CD4-positive, alpha-beta T cell treated with Interleukin-17A for 4 hours (primary cell): ENCODE data around the gene WDR55.
"Not testable (repeated sequence)": the region's sequence is repeated elsewhere in the genome, so short reads cannot be mapped to it uniquely, and the experiment has no call there.

Experiments used
- DNase-seq: peaks from one replicate; pipeline ENCODE4 v3.0.0-alpha.2; 2020; ENCODE audit warnings: mixed read lengths

Gene WDR55

GRCh38 chr5:140658870-140659269 is 5.8 kb upstream of the WDR55 start:
- no peak for DNase-seq

DNA sequence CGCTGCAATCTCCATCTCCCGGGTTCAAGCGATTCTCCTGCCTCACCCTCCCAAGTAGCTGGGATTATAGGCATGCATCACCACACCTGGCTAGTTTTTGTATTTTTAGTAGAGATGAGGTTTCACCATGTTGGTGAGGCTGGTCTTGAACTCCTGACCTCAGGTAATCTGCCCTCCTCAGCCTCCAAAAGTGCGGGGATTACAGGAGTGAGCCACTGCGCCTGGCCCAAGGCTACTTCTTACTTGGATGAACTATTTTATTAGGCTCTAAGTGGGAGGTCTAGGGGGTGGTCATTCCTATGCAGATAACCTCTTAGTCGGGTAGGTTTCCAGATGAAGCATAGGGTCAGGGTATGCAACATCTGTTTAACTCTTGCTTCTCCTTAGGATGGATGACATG is 4.3 kb upstream of the WDR55 start:
- not testable (repeated sequence) for DNase-seq

DNA sequence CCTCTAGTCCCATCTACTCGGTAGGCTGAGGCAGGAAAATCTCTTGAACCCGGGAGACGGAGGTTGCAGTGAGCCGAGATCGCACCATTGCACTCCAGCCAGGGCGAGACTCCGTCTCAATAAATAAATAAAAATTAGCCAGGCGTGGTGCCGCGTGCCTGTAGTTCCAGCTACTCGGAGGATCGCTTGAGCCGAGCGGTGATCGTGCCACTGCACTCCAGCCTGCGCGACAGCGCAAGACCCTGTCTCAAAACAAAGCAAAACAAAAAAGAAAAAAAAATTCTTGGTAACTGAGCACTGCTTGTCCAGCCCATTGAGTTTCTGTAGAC is 710 bp upstream of the WDR55 start:
- DNase-seq = no peak

GRCh38 chr5:140671035-140671434 is 6.3 kb downstream of the WDR55 start:
- DNase-seq = not testable (repeated sequence)

DNA sequence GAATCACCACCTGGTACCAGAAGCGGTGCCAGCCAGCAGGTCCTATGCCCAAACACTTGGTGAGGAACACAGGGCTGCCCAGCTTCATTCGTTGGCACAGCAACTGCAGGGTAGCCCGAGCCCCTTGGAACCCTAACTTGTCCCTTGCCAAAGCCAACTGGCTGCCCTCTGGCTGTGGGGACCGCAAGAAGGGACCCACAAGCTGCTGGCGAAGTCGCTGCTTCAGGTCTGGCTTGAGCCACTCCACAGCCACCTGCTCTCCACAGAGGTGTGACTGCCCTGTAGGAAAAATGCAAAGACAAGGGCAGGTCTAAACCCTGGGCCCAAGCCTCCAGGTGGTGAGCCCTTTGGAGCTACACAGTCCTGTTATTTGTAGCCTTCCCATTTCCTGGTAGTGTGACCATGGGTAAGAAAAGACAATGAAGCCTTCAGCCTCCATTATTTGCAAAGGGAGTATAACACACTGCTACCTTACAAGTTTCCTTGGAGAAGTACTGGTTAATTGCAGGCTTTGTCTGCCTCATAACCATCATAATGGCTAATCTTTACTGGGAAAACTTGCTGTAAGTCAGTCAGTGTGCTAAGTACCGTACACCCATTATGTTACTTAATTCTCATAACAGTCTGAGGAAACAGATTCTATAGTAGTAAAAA is 6.9 kb downstream of the WDR55 start:
- DNase-seq = no peak

DNA sequence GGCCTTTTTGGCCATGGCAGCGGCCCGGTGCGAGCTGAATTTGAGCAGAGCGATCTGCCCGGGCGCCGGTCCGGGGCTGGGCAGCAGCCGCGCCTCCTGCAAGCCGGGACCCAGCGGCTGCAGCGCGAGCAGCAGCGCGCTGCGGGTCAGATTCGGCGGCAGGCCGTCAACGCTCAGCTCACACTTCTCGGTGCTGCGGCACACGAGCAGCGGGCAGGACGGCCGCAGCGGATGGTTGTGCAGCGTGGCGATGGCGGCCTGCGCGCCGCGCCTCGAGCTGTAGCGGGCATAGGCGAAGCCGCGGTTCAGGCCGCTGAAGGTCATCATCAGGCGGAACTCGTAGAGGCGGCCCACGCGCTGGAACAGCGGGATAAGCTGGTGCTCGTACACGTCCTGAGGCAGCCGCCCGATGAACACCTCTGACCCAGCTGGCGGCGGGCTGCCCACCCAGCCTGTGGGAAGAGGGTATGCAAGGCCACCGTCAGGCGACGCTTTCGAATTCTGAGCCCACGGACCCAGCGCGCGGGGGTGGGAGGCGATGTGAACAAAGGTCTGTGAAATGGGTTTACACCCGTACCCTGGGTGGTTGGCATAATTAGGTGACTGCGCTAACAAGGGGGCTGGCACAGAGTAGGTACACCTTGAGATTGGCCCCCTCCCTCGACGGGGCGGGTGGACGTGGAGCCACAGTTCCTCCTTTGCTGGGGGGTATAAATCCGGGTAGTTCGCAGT is 7.9 kb downstream of the WDR55 start:
- peak; percentile 37 for DNase-seq

GRCh38 chr5:140673187-140673976 is 8.7 kb downstream of the WDR55 start, which contains the start of gene DND1:
Gene DND1 (minus strand): TSS chr5:140673576. CDS start chr5:140673542, 34 bp downstream.
- DNase-seq = no peak

- DNase-seq = no peak
These were observed 9.5 kb downstream of the WDR55 start for GRCh38 chr5:140674211-140674610.

DNA sequence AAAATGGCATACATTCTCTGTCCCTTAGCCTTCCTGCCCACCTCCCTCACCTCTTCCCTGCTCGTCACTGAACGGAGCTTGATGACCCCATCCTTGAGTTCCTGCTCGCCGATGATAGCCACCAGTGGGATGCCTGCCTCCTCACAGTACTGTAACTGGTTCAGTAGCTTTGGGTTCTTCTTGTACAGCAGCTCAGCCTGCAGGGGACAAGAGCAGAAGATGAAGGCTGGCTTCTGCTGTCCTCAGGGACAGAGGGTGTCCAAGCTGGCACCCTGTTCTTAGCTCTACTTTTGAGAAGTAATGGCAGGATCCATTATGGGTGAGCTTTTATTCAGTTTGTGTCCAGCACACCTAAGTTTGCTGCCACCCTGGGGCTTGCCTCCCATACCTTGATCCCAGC is 9.9 kb downstream of the WDR55 start:
- DNase-seq = no peak

GRCh38 chr5:140677947-140678346 is 13.2 kb downstream of the WDR55 start:
- no peak for DNase-seq

GRCh38 chr5:140678993-140679392 is 14.3 kb downstream of the WDR55 start:
- no peak for DNase-seq

DNA sequence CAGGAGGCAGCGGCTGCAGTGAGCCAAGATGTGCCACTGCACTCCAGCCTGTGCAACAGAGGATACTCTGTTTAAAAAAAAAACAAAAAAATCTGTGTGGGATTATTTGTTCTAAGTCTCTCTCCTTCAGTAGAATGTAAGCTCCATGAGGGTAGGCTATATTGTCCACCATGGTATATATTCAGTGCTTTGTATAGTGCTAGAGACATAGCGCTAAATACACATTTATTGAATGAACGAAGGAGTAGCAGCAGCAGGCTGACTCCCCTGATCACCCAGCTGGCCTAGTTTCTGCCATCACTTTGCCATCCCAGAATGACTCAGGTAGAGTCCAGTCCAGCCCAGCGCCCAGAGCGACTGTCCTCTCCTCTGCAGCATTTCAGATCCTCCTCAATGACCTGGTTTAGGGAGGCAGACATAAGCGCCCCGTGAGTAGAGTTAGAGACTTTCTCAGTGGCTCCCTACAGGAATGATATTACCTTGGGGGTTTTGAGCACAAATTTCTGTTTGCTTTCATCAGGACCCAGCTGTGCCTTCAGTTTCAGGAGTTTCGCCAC is 25.8 kb downstream of the WDR55 start:
- DNase-seq = no peak

DNA sequence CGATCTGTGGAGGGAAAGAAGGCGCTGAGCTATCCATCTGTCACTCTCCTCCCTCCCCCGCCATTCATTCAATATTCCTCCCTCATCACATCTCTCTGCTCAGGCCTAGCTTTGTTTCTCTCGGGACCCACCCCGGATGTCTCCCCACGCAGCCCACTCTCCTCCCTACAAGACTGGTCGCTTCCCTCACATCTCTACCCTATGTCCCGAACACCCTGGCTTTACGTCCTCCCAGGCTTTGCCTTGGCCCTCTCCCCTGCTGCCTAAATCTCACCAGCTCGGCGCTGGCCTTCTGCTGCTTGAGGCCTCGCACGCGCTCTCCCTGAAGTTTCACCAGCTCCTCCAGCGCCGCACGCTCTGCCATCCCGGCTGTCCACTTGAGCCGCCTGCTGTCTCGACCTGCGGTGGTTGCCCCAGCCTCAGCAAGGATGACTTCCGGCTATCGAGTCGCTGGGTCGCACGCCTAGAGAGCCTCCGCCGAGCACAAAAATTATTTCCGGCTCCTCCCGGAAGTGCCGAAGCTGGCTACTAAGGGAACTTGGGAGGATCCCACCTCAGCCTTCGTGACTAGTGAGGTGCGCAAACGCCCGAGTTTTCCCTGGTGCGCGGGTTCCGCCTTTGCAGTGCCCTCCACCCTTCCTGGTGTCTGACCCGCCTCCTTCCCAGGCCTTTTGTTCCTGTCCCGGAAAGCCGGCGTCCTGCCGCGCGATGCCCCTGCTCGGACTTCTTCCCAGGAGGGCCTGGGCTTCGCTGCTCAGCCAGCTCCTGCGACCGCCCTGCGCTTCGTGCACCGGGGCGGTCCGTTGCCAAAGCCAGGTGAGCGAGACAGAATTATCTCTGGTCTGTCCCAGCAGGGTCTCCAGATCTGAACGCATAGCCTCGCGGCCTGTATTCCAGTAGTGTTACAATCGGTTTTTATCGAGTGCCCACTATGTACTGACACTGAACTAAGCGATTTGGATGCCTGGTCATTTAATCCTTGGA is 26.5 kb downstream of the WDR55 start, which contains the start of the genes HARS1 and HARS2:
TSS of gene HARS1 (minus strand) at position 430 of the 984 bp plus-strand sequence. CDS start at position 364, 66 bp downstream.
TSS of gene HARS2 (plus strand) at position 515 of the 984 bp plus-strand sequence. CDS start at position 709, 194 bp downstream.
- DNase-seq = peak; percentile 86

DNA sequence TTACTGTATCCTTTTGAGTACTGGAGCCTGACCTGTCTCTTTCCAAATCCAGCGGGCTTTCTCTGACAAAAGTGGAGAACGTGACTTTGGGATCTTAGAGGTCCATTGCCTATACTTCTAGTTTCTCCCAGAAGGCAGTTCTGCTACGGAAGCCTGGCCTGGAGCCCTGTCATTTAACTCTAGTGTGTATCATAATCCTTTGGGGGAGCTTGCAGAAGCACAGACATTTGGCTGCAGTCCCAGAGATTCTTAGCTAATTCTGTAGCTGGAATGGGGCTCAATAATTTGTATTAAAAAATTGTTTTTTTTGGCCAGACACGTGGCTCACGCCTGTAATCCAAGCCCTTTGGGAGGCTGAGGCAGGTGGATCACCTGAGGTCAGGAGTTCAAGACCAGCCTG is 29.6 kb downstream of the WDR55 start:
- no peak for DNase-seq

DNA sequence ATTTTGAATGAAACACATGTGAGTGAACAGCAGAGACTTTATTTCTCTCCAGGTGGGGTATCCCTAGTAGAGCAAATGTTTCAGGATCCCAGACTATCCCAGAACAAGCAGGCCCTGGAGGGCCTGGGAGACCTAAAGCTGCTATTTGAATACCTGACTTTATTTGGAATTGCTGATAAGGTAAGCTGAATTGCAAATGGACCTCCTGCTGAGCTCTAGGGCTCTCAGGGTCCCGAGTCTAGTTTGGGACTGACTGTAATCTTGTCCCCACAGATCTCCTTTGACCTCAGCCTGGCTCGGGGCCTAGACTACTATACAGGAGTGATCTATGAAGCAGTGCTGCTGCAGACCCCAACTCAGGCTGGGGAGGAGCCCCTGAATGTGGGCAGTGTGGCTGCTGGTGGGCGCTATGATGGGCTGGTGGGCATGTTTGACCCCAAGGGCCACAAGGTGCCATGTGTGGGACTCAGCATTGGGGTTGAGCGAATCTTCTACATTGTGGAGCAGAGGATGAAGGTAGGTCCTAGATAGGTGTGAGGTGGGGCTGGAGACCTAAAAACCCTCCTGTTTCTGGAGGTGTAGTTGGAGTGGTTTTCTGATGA is 32.3 kb downstream of the WDR55 start:
- no peak for DNase-seq

DNA sequence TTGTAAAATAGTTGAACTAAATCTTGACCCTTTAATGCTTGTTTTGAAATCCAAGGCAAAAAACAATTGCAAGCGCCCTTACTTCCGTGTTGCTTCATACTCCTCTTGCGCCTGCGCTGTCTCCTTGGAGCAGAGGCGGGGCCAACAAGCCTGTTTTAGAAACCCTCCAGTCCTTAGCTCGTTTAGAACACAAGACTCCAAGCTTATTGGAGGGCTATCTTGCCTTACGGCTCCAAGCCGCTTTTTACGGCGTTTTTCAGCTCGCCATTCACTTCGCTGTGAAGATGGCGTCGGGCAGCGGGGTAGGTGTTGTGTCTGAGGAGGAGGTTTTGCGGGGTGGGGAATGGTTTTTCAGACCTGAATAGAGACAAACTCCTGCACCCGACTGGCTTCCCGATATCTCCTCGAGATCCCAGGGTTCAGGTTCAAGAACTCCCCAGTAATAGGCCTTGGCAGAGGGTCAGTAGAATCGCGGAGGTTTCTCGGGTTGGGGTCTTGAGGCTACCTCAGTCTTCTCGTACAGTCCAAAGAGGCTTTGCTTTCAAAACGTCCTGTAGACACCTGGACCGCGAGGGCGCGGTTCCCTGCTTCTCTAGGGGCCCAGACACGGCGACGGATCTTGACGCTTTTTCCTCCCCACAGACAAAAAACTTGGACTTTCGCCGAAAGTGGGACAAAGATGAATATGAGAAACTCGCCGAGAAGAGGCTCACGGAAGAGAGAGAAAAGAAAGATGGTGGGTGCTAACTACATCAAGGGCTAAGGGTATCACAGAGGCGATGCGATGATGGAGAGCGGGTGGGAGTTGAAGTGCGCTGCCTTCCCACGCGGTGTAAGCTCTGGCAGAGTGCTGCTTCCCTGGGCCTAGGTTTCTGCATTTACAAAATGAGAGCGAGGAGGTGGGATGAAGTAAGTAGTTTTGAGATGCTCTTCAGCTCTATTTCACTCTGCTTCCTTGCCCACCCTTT is 35.8 kb downstream of the WDR55 start, which contains the start of gene ZMAT2:
TSS of gene ZMAT2 (plus strand) at position 271 of the 968 bp plus-strand sequence. CDS start at position 285, 14 bp downstream.
- DNase-seq = peak; percentile 93

- no peak for DNase-seq
These were observed 43.1 kb downstream of the WDR55 start for GRCh38 chr5:140707812-140708211.

- not testable (repeated sequence) for DNase-seq
These were observed 44.1 kb downstream of the WDR55 start for GRCh38 chr5:140708787-140709186.

- peak; percentile 87 for DNase-seq
These were observed 46.3 kb downstream of the WDR55 start for GRCh38 chr5:140710899-140711552.
